Osteocyte (in vitro differentiated cells): ENCODE results near the gene CHRND. TPM values are rescaled to one million over a fixed set of nuclear protein-coding genes. Genes with fewer than 3 reads are reported as not detected.
A peak's percentile ranks its signal among the peaks of the same experiment; 100 is the strongest.

ENCODE experiments used
- DNase-seq: peaks from one replicate; pipeline ENCODE4 v3.0.0; 2021; ENCODE audit warnings: mixed read lengths; ENCODE audit not compliant: unreplicated experiment; ENCODE audit errors: extremely low spot score
- H3K27ac Mint-ChIP-seq: one replicate; pipeline ENCODE4 v1.8.0; 2021; ENCODE audit warnings: mild to moderate bottlenecking, mixed read lengths; ENCODE audit not compliant: unreplicated experiment
- H3K27me3 Mint-ChIP-seq: one replicate; pipeline ENCODE4 v1.8.0; 2021; ENCODE audit warnings: mixed read lengths; ENCODE audit not compliant: unreplicated experiment
- H3K36me3 Mint-ChIP-seq: one replicate; pipeline ENCODE4 v1.8.0; 2021; ENCODE audit warnings: mixed read lengths; ENCODE audit not compliant: unreplicated experiment
- H3K4me1 Mint-ChIP-seq: one replicate; pipeline ENCODE4 v1.8.0; 2021; ENCODE audit warnings: mixed read lengths; ENCODE audit not compliant: unreplicated experiment
- H3K4me3 Mint-ChIP-seq: one replicate; pipeline ENCODE4 v1.8.0; 2021; ENCODE audit warnings: mild to moderate bottlenecking, moderate library complexity, mixed read lengths; ENCODE audit not compliant: unreplicated experiment
- H3K9me3 Mint-ChIP-seq: one replicate; pipeline ENCODE4 v1.8.0; 2021; ENCODE audit warnings: mixed read lengths; ENCODE audit not compliant: unreplicated experiment
- CTCF ChIP-seq: fragments of 200-600 bp; sonication (generic); IDR thresholded peaks from 2 replicates; pipeline ENCODE4 v1.5.0; 2021; ENCODE audit warnings: antibody characterized with exemption, mild to moderate bottlenecking, moderate library complexity
- total RNA-seq: library from RNA; stranded (reverse); gene quantifications from 2 replicates; pipeline ENCODE4 v1.2.1, GENCODE V29; 2021

CHRND gene
- total RNA-seq, 1 donor from 2014 or later: not detected

GRCh38 chr2:232521098-232521497 lies 4.9 kb upstream of the CHRND start:
- H3K9me3 Mint-ChIP-seq: no peaks in the 10 kb centered on the region
- H3K27ac Mint-ChIP-seq: no peak overlapping the region
- no peak for DNase-seq
- no peaks in the 10 kb centered on the region for H3K36me3 Mint-ChIP-seq
- TF ChIP-seq CTCF: no peak
- peaks cover 6% of the 10 kb centered on the region for H3K4me1 Mint-ChIP-seq
- H3K27me3 Mint-ChIP-seq: peaks cover 38% of the 10 kb centered on the region
- H3K4me3 Mint-ChIP-seq: no peak overlapping the region

- no peaks in the 10 kb centered on the region for H3K9me3 Mint-ChIP-seq
Measured at GRCh38 chr2:232521959-232522622, 3.9 kb upstream of the CHRND start.

GRCh38 chr2:232522623-232523401 lies 3.1 kb upstream of the CHRND start:
- Mint-ChIP-seq H3K4me3 (no peak overlapping the region), H3K36me3 (no peaks in the 10 kb centered on the region), H3K27ac (no peak overlapping the region), H3K9me3 (no peaks in the 10 kb centered on the region), H3K4me1 (peaks cover 6% of the 10 kb centered on the region), H3K27me3 (peaks cover 35% of the 10 kb centered on the region)
- TF ChIP-seq CTCF: no peak
- no peak for DNase-seq

More at GRCh38 chr2:232521959-232522622, 3.9 kb upstream of the CHRND start:
- no peak overlapping the region for H3K27ac Mint-ChIP-seq
- peaks cover 6% of the 10 kb centered on the region for H3K4me1 Mint-ChIP-seq
- no peak for DNase-seq
- H3K27me3 Mint-ChIP-seq: peaks cover 34% of the 10 kb centered on the region
- H3K36me3 Mint-ChIP-seq: no peaks in the 10 kb centered on the region
- no peak overlapping the region for H3K4me3 Mint-ChIP-seq
- peak; percentile 97 for TF ChIP-seq CTCF

- no peak for DNase-seq
- Mint-ChIP-seq H3K4me1 (peaks cover 6% of the 10 kb centered on the region), H3K4me3 (no peak overlapping the region), H3K9me3 (no peaks in the 10 kb centered on the region), H3K27ac (no peak overlapping the region), H3K27me3 (peaks cover 38% of the 10 kb centered on the region), H3K36me3 (no peaks in the 10 kb centered on the region)
- TF ChIP-seq CTCF: no peak
Measured at GRCh38 chr2:232523402-232523681, 2.6 kb upstream of the CHRND start.
